T-helper 22 cell (primary cell): ENCODE measurements around the gene SCUBE1.

Source experiments
- DNase-seq: peaks from one replicate; pipeline ENCODE4 v3.0.0-alpha.2; 2020; ENCODE audit warnings: low read depth

Gene SCUBE1

GRCh38 chr22:43277987-43278601 is 65.1 kb downstream of the SCUBE1 start:
- no peak for DNase-seq

- no peak for DNase-seq
Measured at GRCh38 chr22:43277091-43277490, 66.1 kb downstream of the SCUBE1 start.

GRCh38 chr22:43276321-43276720 is 66.9 kb downstream of the SCUBE1 start:
- DNase-seq = no peak

- DNase-seq = no peak
Measured at GRCh38 chr22:43275545-43276317, 67.4 kb downstream of the SCUBE1 start.

GRCh38 chr22:43274595-43275240 is 68.5 kb downstream of the SCUBE1 start:
- DNase-seq = no peak

- DNase-seq = no peak
Measured at GRCh38 chr22:43273902-43274484, 69.2 kb downstream of the SCUBE1 start.

GRCh38 chr22:43272869-43273318 is 70.3 kb downstream of the SCUBE1 start:
- no peak for DNase-seq

GRCh38 chr22:43272301-43272700 is 70.9 kb downstream of the SCUBE1 start:
- no peak for DNase-seq

GRCh38 chr22:43270949-43271348 is 72.2 kb downstream of the SCUBE1 start:
- no peak for DNase-seq

GRCh38 chr22:43270314-43270908 is 72.8 kb downstream of the SCUBE1 start:
- DNase-seq = no peak

- DNase-seq = no peak
Measured at GRCh38 chr22:43269646-43270045, 73.5 kb downstream of the SCUBE1 start.

- DNase-seq = no peak
Measured at GRCh38 chr22:43269246-43269645, 73.9 kb downstream of the SCUBE1 start.

- no peak for DNase-seq
Measured at GRCh38 chr22:43267981-43268660, 75.1 kb downstream of the SCUBE1 start.

GRCh38 chr22:43267332-43267980 is 75.7 kb downstream of the SCUBE1 start:
- no peak for DNase-seq

GRCh38 chr22:43266076-43266475 is 77.1 kb downstream of the SCUBE1 start:
- DNase-seq = no peak

- DNase-seq = peak; percentile 79
Measured at GRCh38 chr22:43263645-43264514, 79.3 kb downstream of the SCUBE1 start.

- DNase-seq = peak; percentile 14
Measured at GRCh38 chr22:43262990-43263644, 80.1 kb downstream of the SCUBE1 start.

- no peak for DNase-seq
Measured at GRCh38 chr22:43260331-43261231, 82.6 kb downstream of the SCUBE1 start.

- DNase-seq = no peak
Measured at GRCh38 chr22:43257961-43258360, 85.2 kb downstream of the SCUBE1 start.
